ENCODE data around the gene LRRC4C. TPM values are rescaled to one million over a fixed set of nuclear protein-coding genes. Genes with fewer than 3 reads are reported as not detected.
A peak's percentile ranks its signal among the peaks of the same experiment; 100 is the strongest.

Gene LRRC4C
- total RNA-seq, 1 donor from 2014 or later, result 5.5 TPM

DNA sequence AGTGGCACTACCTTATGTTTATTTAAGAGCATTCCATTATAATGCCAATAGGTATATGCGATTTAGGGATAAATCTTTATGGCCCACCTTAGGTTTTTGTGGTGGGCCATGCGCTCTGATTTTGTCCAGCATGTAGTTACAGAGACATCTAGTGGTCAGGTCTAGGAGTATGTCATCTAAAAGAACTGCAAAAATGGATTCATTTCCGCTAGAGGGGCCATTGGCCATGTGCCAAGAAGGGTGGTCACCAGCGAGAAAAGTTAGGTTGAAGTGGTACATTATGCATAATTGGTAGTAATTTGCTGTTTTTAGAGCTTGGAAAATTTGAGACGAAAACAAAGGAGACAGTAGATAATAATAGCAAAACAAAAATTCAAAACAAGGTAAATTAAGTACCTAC is 27.7 kb downstream of the LRRC4C start:
- Mint-ChIP-seq H3K4me1 (peaks cover 6% of the 10 kb centered on the region), H3K27ac (ENCODE audit: unreplicated experiment) (no peak overlapping the region), H3K4me3 (no peak overlapping the region), H3K36me3 (ENCODE audit: low read depth) (no peaks in the 10 kb centered on the region), H3K27me3 (ENCODE audit: low read depth) (no peaks in the 10 kb centered on the region), H3K9me3 (peaks cover 2% of the 10 kb centered on the region)
- DNase-seq (ENCODE audit: low read depth, low spot score), result peak; percentile 4
- TF ChIP-seq, protein P1, sequence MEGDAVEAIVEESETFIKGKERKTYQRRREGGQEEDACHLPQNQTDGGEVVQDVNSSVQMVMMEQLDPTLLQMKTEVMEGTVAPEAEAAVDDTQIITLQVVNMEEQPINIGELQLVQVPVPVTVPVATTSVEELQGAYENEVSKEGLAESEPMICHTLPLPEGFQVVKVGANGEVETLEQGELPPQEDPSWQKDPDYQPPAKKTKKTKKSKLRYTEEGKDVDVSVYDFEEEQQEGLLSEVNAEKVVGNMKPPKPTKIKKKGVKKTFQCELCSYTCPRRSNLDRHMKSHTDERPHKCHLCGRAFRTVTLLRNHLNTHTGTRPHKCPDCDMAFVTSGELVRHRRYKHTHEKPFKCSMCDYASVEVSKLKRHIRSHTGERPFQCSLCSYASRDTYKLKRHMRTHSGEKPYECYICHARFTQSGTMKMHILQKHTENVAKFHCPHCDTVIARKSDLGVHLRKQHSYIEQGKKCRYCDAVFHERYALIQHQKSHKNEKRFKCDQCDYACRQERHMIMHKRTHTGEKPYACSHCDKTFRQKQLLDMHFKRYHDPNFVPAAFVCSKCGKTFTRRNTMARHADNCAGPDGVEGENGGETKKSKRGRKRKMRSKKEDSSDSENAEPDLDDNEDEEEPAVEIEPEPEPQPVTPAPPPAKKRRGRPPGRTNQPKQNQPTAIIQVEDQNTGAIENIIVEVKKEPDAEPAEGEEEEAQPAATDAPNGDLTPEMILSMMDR (conservative IDR thresholded peaks at IDR 0.05), result peak; percentile 75

DNA sequence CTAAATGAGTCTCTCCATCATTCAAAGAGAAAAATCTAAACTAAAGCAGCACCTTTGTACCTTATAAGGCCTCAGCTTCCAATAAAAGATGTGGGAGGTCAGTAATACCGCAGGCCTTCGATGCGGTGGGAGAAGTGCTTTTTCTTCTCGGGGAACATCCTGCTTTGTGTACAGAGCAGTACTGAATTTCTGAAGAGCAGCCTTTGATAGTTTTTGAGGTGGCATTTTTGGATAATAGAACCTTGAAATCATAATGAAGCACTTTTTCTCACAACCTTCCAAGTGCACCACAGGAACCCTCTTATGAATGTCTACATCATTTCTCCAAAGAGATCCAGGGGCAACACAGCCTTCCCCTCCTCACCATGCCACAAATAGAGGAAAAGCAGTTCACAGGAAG is 39.6 kb downstream of the LRRC4C start:
- no peaks in the 10 kb centered on the region for H3K36me3 Mint-ChIP-seq (ENCODE audit: low read depth)
- H3K4me3 Mint-ChIP-seq, result no peak overlapping the region
- H3K9me3 Mint-ChIP-seq, result no peaks in the 10 kb centered on the region
- TF ChIP-seq, protein P1 (conservative IDR thresholded peaks at IDR 0.05), result no peak
- H3K4me1 Mint-ChIP-seq, result peaks cover 7% of the 10 kb centered on the region
- DNase-seq (ENCODE audit: low read depth, low spot score), result no peak
- H3K27ac Mint-ChIP-seq (ENCODE audit: unreplicated experiment), result no peak overlapping the region
- no peaks in the 10 kb centered on the region for H3K27me3 Mint-ChIP-seq (ENCODE audit: low read depth)

DNA sequence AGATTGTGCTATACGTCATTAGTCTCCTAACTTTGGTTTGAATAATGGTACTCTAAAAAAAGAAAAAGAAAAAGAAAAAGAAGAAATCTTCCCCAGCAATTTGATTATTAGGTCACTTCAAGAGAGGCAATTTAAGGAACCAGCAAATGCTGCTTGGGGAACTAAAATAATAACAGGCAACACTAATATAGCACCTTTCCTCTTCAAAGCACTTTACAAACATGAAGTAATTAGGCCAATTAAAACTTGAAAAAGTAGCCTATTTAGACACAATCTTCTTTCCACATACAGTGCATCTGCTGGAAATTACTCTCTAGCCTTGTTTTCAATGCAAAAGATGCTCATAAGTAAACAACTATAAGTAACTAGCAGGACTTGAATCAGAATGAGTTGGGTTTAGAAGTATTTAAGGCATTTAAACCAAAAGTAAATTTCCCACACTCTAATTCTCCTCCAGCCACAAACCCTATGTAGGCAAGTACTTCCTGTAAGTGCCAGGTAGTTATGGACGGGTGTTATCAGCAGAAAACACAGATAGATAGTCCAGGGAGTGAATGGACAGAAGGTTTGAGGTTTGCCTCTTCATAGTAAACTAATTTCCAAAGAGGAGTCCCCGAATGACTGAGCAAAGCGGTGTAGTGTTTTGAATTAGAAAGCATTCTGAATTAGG is 44.5 kb downstream of the LRRC4C start:
- Mint-ChIP-seq H3K4me1 (no peaks in the 10 kb centered on the region), H3K27me3 (ENCODE audit: low read depth) (no peaks in the 10 kb centered on the region), H3K27ac (ENCODE audit: unreplicated experiment) (no peak overlapping the region), H3K36me3 (ENCODE audit: low read depth) (no peaks in the 10 kb centered on the region), H3K4me3 (no peak overlapping the region), H3K9me3 (peaks cover 1% of the 10 kb centered on the region)
- no peak for DNase-seq (ENCODE audit: low read depth, low spot score)
- TF ChIP-seq, protein P1 (conservative IDR thresholded peaks at IDR 0.05), result no peak

DNA sequence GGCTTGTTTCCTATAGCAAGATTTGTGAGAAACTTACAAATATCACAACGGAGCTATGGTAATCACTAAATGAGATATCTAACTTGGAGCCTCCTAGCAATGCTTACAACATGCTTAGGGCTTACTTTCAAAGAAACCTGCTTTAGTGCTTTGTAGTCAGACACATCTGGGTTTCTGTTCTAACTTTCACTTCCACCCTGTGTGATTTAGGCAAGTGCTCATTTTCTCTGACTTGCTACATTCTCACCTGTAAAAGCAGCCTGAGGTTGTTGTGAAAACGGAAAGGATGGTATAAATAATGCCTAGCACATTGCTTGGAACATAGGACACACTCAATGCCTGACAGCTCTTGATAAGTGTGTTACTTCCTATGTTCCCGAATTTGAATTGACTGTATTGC is 45.6 kb downstream of the LRRC4C start:
- TF ChIP-seq, protein P1 (conservative IDR thresholded peaks at IDR 0.05), result no peak
- Mint-ChIP-seq H3K9me3 (peaks cover 5% of the 10 kb centered on the region), H3K27me3 (ENCODE audit: low read depth) (no peaks in the 10 kb centered on the region), H3K27ac (ENCODE audit: unreplicated experiment) (no peak overlapping the region), H3K4me3 (no peak overlapping the region), H3K4me1 (peaks cover 3% of the 10 kb centered on the region), H3K36me3 (ENCODE audit: low read depth) (no peaks in the 10 kb centered on the region)
- DNase-seq (ENCODE audit: low read depth, low spot score), result no peak

DNA sequence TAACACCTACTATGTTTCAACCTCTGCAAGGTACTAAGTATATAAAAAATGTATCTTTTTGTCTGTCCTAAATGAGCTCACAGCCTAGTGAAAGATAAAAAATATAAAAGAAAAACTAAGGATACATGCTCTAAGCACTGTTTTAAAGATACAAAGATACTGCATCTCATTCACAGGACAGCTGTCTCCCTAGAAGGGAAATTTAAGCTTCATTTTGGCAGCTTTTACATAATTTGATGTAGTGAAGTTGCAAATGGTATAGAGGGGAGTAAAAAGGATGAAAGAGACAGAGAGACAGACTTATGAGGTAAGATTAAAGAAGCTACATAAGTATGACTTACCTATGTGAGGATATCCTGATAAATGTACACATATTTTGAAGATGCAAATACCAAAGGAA is 53.6 kb downstream of the LRRC4C start:
- no peak overlapping the region for H3K27ac Mint-ChIP-seq (ENCODE audit: unreplicated experiment)
- TF ChIP-seq, protein P1 (conservative IDR thresholded peaks at IDR 0.05), result no peak
- no peaks in the 10 kb centered on the region for H3K36me3 Mint-ChIP-seq (ENCODE audit: low read depth)

More for the DNA sequence above, 53.6 kb downstream of the LRRC4C start:
- Mint-ChIP-seq H3K27me3 (ENCODE audit: low read depth) (no peaks in the 10 kb centered on the region), H3K9me3 (peaks cover 8% of the 10 kb centered on the region), H3K4me3 (no peak overlapping the region), H3K4me1 (peaks cover 13% of the 10 kb centered on the region)
- no peak for DNase-seq (ENCODE audit: low read depth, low spot score)

All from neural crest cell (in vitro differentiated cells).